Measurements from ENCODE around the gene FAXC. TPM values are rescaled to one million over a fixed set of nuclear protein-coding genes. Genes with fewer than 3 reads are reported as not detected.

Gene FAXC
- total and polyA plus RNA-seq, 2 of the 8 experiments (the other 6 are each of a cell fraction or from before 2014, with no cell fraction given), result 23.2 to 29.8 TPM

GRCh38 chr6:99309557-99309956 is 39.9 kb downstream of the FAXC start:
- Histone ChIP-seq H3K4me3 (ENCODE audit: extremely low read depth in 1 of 4, insufficient read depth in 2 of 4, low read depth in 3 of 4, low read length in 4 of 4) (no peak overlapping the region), H4K20me1 (replicated peaks in 1 of 2; ENCODE audit: control insufficient read depth in 1 of 2, insufficient read depth in 2 of 2, low read length in 2 of 2) (no peaks in the 10 kb centered on the region), H2AFZ (ENCODE audit: low read length) (no peak overlapping the region), H3K79me2 (ENCODE audit: control insufficient read depth in 1 of 2, insufficient read depth in 2 of 2, low read length in 2 of 2) (no peaks in the 10 kb centered on the region), H4K8ac (ENCODE audit: extremely low read depth, insufficient read depth, low read length) (no peak overlapping the region), H2BK120ac (replicated peaks; ENCODE audit: low read depth, low read length) (no peak overlapping the region), H2AK5ac (ENCODE audit: low read depth, low read length) (no peak overlapping the region), H3K27me3 (replicated peaks in 1 of 4; ENCODE audit: control insufficient read depth in 3 of 4, extremely low read depth in 1 of 4, insufficient read depth in 3 of 4, low read length in 3 of 4) (no peaks in the 10 kb centered on the region), H2BK15ac (ENCODE audit: low read length) (no peak overlapping the region), H2BK5ac (ENCODE audit: low read depth, low read length) (no peak overlapping the region), H3K4me2 (ENCODE audit: insufficient read depth in 1 of 2, low read depth in 2 of 2, low read length in 2 of 2) (no peak overlapping the region), H3K14ac (ENCODE audit: insufficient read length) (no peak overlapping the region), H3K23ac (ENCODE audit: insufficient read length) (no peak overlapping the region), H2BK20ac (ENCODE audit: low read length) (no peak overlapping the region), H3K56ac (replicated peaks; ENCODE audit: insufficient read length, low read depth, low read length) (no peak overlapping the region), H4K5ac (ENCODE audit: insufficient read length, low read depth, low read length) (no peak overlapping the region), H3K23me2 (ENCODE audit: low read depth, low read length) (no peaks in the 10 kb centered on the region), H3K9ac (replicated peaks in 1 of 4; ENCODE audit: extremely low read depth in 1 of 4, low read depth in 3 of 4, low read length in 3 of 4) (no peak overlapping the region), H3K4me1 (replicated peaks in 1 of 4; ENCODE audit: control insufficient read depth in 3 of 4, insufficient read depth in 4 of 4, low read length in 3 of 4) (peaks cover 0 to 5% (median 3%) of the 10 kb centered on the region in 4 experiments; a peak in 2 of 7 replicates), H2BK12ac (ENCODE audit: low read depth, low read length) (no peak overlapping the region), H3K27ac (ENCODE audit: low read depth, low read length) (no peak overlapping the region), H4K91ac (replicated peaks; ENCODE audit: insufficient read length, low read length) (no peak overlapping the region), H3K36me3 (ENCODE audit: control insufficient read depth in 2 of 4, insufficient read depth in 4 of 4, low read length in 3 of 4) (no peaks in the 10 kb centered on the region; a peak in 1 of 8 replicates), H3K4ac (replicated peaks; ENCODE audit: insufficient read length, low read depth, low read length) (no peak overlapping the region), H3K18ac (ENCODE audit: extremely low read depth, low read length) (no peak overlapping the region), H3K9me3 (ENCODE audit: insufficient read depth in 2 of 2, low read depth in 1 of 2, low read length in 1 of 2) (no peaks in the 10 kb centered on the region), H3K79me1 (ENCODE audit: low read depth, low read length) (no peaks in the 10 kb centered on the region; the same call in 1 of the 2 replicates)
- TF ChIP-seq YY1 (IDR thresholded peaks at IDR 0.05; ENCODE audit: low read depth, low read length) (no peak), MAX (IDR thresholded peaks at IDR 0.05) (no peak), RBBP5 (IDR thresholded peaks at IDR 0.05; ENCODE audit: borderline replicate concordance, low read depth, low read length) (no peak), TCF12 (IDR thresholded peaks at IDR 0.05; ENCODE audit: low read depth, low read length) (no peak), CTBP2 (IDR thresholded peaks at IDR 0.05; ENCODE audit: borderline replicate concordance, insufficient read depth, insufficient read length, low read length) (no peak), JUN (IDR thresholded peaks at IDR 0.05; ENCODE audit: low read depth, low read length) (no peak)
- TF ChIP-seq, protein P1, sequence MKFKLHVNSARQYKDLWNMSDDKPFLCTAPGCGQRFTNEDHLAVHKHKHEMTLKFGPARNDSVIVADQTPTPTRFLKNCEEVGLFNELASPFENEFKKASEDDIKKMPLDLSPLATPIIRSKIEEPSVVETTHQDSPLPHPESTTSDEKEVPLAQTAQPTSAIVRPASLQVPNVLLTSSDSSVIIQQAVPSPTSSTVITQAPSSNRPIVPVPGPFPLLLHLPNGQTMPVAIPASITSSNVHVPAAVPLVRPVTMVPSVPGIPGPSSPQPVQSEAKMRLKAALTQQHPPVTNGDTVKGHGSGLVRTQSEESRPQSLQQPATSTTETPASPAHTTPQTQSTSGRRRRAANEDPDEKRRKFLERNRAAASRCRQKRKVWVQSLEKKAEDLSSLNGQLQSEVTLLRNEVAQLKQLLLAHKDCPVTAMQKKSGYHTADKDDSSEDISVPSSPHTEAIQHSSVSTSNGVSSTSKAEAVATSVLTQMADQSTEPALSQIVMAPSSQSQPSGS (IDR thresholded peaks at IDR 0.05; ENCODE audit: low read length), result no peak
- WGBS, 2 experiments (ENCODE audit: extremely low coverage in 1 of 2, insufficient coverage in 1 of 2, insufficient read length in 1 of 2, insufficient replicate concordance in 2 of 2, low coverage in 1 of 2, low lambda C conversion rate in 2 of 2, missing lambda C conversion rate in 1 of 2), result 88% methylated on average over 4 of the region's 4 CpGs; no CpG with 5 or more reads in 1 of the 2 experiments
- DNase-seq (ENCODE audit: low read depth in 1 of 2, low spot score in 2 of 2) (no peak), FAIRE-seq (no peak)
- ChIA-PET CTCF (ENCODE audit: partially characterized antibody) (no interaction called here), POLR2A (ENCODE audit: partially characterized antibody) (no interaction called here)
